MCF 10A (cell line): ENCODE measurements around the gene CLK1. TPM values are rescaled to one million over a fixed set of nuclear protein-coding genes. Genes with fewer than 3 reads are reported as not detected.

ENCODE experiments used
- BruUV-seq: library from RNA; stranded (reverse); fragments of 400-500 nt; replicated peaks from 2 replicates; lab custom pipeline; 2021; lab: Mats Ljungman, UMichigan
- CTCF ChIA-PET: fragments of 300-600 bp; sonication (Branson Sonifier 250); formaldehyde crosslinking; extraction: SDS; loops from one replicate; lab custom pipeline; 2021; ENCODE audit warnings: antibody characterized with exemption, inconsistent platforms; lab: Yijun Ruan, JAX
- POLR2A ChIA-PET: fragments of 300-600, 350-650 bp; sonication (Branson Sonifier 250); formaldehyde crosslinking; extraction: SDS; loops from one replicate; lab custom pipeline; 2020; ENCODE audit warnings: antibody characterized with exemption, inconsistent platforms; lab: Yijun Ruan, JAX
- DNase-seq: peaks from one replicate; pipeline ENCODE4 v3.0.0-alpha.2; 2018; ENCODE audit not compliant: unreplicated experiment
- H3K27ac Mint-ChIP-seq: one replicate; pipeline ENCODE4 v1.8.0; 2022; ENCODE audit warnings: mild to moderate bottlenecking, low read depth, mixed read lengths; ENCODE audit not compliant: unreplicated experiment
- H3K27me3 Mint-ChIP-seq: one replicate; pipeline ENCODE4 v1.8.0; 2022; ENCODE audit warnings: mixed read lengths; ENCODE audit not compliant: insufficient read depth, unreplicated experiment
- H3K36me3 Mint-ChIP-seq: one replicate; pipeline ENCODE4 v1.8.0; 2022; ENCODE audit warnings: mild to moderate bottlenecking, moderate library complexity, mixed read lengths; ENCODE audit not compliant: insufficient read depth, unreplicated experiment
- H3K4me1 Mint-ChIP-seq: one replicate; pipeline ENCODE4 v1.8.0; 2022; ENCODE audit warnings: mixed read lengths; ENCODE audit not compliant: insufficient read depth, unreplicated experiment
- H3K4me3 Mint-ChIP-seq: one replicate; pipeline ENCODE4 v1.8.0; 2022; ENCODE audit warnings: mild to moderate bottlenecking, moderate library complexity, mixed read lengths; ENCODE audit not compliant: unreplicated experiment
- H3K9me3 Mint-ChIP-seq: one replicate; pipeline ENCODE4 v1.8.0; 2022; ENCODE audit warnings: mixed read lengths; ENCODE audit not compliant: unreplicated experiment
- intact Hi-C: fragments of 100-400 bp; cut with micrococcal nuclease; formaldehyde crosslinking; loops from 2 replicates; pipeline ENCODE4 v1.14.1; 2022
- total RNA-seq: library from RNA; stranded (reverse); gene quantifications from 2 replicates; pipeline ENCODE4 v1.2.3, GENCODE V29; 2022
- TF ChIP-seq, protein P1 (sequence below): fragments of 200-600 bp; IDR thresholded peaks from one replicate; pipeline ENCODE4 v1.8.0; 2022; ENCODE audit warnings: antibody characterized with exemption, mild to moderate bottlenecking; ENCODE audit not compliant: unreplicated experiment

Gene CLK1
- total RNA-seq, 1 experiment from 2014 or later, result 102 TPM

DNA sequence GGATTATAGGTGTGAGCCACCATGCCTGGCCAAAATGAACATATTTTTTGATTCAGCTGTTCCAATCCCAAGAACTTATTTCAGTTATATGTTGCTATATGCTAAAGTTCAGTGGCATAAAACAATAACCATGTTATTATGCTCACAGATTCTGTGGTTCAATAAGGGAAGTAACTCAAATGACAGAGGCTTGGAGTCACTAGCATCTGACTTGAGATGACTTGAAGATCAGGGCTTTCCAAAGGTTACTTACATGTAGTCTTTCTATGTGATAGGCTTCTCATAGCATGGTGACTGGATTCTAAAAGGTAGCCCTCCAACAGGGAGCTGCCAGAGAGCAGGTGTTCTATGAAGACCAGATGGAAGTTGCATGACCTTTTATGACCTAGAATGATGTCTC, 17.2 kb downstream of the CLK1 start:
- no peaks in the 10 kb centered on the region for H3K27me3 Mint-ChIP-seq
- no peaks in the 10 kb centered on the region for H3K9me3 Mint-ChIP-seq
- CTCF ChIA-PET, result interaction anchor here (1.4 kb wide), 1 partner anchor 12 kb away, joined by 3 read pairs; no protein-coding TSS in a partner anchor
- POLR2A ChIA-PET, result no interaction called here
- no TSS peak for BruUV-seq
- intact Hi-C loops, result no loop called here
- peaks cover 35% of the 10 kb centered on the region for H3K36me3 Mint-ChIP-seq
- no peak for DNase-seq
- no peak overlapping the region for H3K27ac Mint-ChIP-seq
- no peak overlapping the region for H3K4me3 Mint-ChIP-seq
- H3K4me1 Mint-ChIP-seq, result no peaks in the 10 kb centered on the region
- TF ChIP-seq, protein P1, sequence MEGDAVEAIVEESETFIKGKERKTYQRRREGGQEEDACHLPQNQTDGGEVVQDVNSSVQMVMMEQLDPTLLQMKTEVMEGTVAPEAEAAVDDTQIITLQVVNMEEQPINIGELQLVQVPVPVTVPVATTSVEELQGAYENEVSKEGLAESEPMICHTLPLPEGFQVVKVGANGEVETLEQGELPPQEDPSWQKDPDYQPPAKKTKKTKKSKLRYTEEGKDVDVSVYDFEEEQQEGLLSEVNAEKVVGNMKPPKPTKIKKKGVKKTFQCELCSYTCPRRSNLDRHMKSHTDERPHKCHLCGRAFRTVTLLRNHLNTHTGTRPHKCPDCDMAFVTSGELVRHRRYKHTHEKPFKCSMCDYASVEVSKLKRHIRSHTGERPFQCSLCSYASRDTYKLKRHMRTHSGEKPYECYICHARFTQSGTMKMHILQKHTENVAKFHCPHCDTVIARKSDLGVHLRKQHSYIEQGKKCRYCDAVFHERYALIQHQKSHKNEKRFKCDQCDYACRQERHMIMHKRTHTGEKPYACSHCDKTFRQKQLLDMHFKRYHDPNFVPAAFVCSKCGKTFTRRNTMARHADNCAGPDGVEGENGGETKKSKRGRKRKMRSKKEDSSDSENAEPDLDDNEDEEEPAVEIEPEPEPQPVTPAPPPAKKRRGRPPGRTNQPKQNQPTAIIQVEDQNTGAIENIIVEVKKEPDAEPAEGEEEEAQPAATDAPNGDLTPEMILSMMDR, result no peak

DNA sequence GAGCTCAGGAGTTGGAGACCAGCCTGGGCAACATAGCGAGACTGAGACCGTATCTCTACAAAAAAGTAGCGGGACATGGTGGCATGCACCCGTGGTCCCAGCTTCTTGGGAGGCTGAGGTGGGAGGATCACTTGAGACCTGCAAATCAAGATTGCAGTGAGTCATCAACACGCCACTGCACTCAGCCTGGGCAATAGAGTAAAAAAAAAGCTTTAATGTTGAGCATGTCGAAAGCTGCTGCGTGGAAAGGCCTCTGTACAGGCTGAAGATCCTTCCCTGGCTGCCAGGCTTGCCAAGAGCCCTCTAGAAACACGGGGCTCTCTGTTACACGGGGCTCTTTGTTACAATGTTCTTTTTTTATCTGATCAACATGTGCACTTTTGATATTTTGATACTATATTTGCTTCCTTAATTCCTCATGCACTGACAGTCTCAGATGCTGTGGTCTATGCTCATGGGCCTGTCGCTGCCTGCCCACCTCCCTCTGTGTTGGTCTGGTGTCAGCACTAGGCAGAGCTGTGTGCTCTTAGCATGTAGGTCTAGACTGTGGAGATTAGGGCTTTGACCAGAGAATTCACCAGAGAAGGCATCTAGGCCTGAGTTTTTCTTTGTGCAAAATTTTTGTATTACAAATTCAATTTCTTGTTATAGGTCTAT, 18.7 kb downstream of the CLK1 start:
- TF ChIP-seq, protein P1, result no peak
- no TSS peak for BruUV-seq

DNA sequence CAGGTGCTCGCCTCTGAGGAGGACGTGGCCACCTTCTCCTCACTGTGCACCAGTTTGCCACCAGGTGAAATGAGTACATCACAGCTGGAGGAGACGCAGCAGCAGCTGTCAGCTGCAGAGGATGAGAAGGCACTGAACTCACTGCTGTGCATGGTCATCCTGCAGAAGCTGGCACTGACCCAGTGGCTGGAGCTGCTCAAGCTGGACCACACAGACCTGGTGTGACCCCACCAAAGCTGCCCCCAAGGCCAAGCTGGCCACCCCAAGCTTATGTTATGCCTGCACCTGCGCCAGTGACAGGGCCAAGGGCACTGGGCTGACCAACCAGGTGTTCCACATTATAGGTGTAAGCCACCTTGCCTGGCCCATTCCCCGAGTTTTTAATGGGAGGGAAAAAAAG, 19.3 kb downstream of the CLK1 start:
- POLR2A ChIA-PET, result interaction anchor here (1.6 kb wide), 1 partner anchor 19 kb away, joined by 8 read pairs; the partner anchor contains the start of gene CLK1
- CTCF ChIA-PET, result interaction anchor here (0.6 to 1.9 kb wide), 3 partner anchors 10 to 837 kb away, joined by 3 to 7 read pairs (median 4); no protein-coding TSS in a partner anchor
- H3K36me3 Mint-ChIP-seq, result peaks cover 15% of the 10 kb centered on the region

More for the DNA sequence above, 18.7 kb downstream of the CLK1 start:
- Mint-ChIP-seq H3K4me3 (no peak overlapping the region), H3K36me3 (peaks cover 21% of the 10 kb centered on the region), H3K27ac (no peak overlapping the region), H3K9me3 (no peaks in the 10 kb centered on the region), H3K4me1 (no peaks in the 10 kb centered on the region), H3K27me3 (no peaks in the 10 kb centered on the region)
- intact Hi-C loops, result no loop called here
- no peak for DNase-seq
- POLR2A ChIA-PET, result interaction anchor here (0.6 to 1.6 kb wide), 2 partner anchors 18 to 1498 kb away, joined by 3 to 8 read pairs; partner anchors contain the start of gene CLK1
- CTCF ChIA-PET, result interaction anchor here (0.6 to 1.9 kb wide), 2 partner anchors 133 to 838 kb away, joined by 3 to 7 read pairs; no protein-coding TSS in a partner anchor

More for the DNA sequence above, 19.3 kb downstream of the CLK1 start:
- Mint-ChIP-seq H3K4me3 (no peak overlapping the region), H3K27me3 (no peaks in the 10 kb centered on the region), H3K27ac (no peak overlapping the region), H3K4me1 (no peaks in the 10 kb centered on the region), H3K9me3 (no peaks in the 10 kb centered on the region)
- intact Hi-C loops, result no loop called here
- TF ChIP-seq, protein P1, result no peak
- DNase-seq, result no peak
- BruUV-seq, result no TSS peak
